ENCODE results near the gene TRAFD1.
"Not testable (repeated sequence)": the region's sequence is repeated elsewhere in the genome, so short reads cannot be mapped to it uniquely, and the experiment has no call there.

The TRAFD1 gene

GRCh38 chr12:112153893-112154219 lies 28.5 kb downstream of the TRAFD1 start:
- no peak for ATAC-seq
- TF ChIP-seq TOX (CRISPR knock-in tag; IDR thresholded peaks at IDR 0.05; ENCODE audit: borderline replicate concordance) = no peak
- TF ChIP-seq, protein P1, sequence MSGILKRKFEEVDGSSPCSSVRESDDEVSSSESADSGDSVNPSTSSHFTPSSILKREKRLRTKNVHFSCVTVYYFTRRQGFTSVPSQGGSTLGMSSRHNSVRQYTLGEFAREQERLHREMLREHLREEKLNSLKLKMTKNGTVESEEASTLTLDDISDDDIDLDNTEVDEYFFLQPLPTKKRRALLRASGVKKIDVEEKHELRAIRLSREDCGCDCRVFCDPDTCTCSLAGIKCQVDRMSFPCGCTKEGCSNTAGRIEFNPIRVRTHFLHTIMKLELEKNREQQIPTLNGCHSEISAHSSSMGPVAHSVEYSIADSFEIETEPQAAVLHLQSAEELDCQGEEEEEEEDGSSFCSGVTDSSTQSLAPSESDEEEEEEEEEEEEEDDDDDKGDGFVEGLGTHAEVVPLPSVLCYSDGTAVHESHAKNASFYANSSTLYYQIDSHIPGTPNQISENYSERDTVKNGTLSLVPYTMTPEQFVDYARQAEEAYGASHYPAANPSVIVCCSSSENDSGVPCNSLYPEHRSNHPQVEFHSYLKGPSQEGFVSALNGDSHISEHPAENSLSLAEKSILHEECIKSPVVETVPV (CRISPR knock-in tag; IDR thresholded peaks at IDR 0.05) = no peak
- TF ChIP-seq GLIS3 (CRISPR knock-in tag; IDR thresholded peaks at IDR 0.05) = no peak

DNA sequence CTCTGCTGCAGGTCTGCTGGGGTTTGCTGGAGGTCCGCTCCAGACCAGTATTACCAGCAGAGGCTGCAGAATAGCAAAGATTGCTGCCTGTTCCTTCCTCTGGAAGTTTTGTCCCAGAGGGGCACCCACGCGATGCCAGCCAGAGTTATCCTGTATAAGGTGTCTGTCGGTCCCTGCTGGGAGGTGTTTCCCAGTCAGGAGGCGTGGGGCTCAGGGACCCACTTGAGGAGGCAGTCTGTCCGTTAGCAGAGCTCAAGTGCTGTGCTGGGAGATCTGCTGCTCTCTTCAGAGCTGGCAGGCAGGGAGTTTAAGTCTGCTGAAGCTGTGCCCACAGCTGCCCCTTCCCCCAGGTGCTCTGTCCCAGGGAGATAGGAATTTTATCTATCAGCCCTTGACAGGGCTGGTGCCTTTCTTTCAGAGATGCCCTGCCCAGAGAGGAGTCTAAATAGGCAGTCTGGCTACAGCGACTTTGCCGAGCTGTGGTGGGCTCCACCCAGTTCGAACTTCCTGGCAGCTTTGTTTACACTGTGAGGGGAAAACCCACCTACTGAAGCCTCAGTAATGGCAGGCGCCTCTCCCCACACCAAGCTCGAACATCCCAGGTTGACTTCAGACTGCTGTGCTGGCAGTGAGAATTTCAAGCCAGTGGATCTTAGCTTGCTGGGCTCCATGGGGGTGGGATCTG lies 33.2 kb downstream of the TRAFD1 start:
- not testable (repeated sequence) for ATAC-seq

- TF ChIP-seq TCF4 (CRISPR knock-in tag; IDR thresholded peaks at IDR 0.05; ENCODE audit: borderline replicate concordance) (no peak), BACH2 (CRISPR knock-in tag; IDR thresholded peaks at IDR 0.05; ENCODE audit: borderline replicate concordance) (no peak), RARB (CRISPR knock-in tag; IDR thresholded peaks at IDR 0.05) (no peak), PPARA (CRISPR knock-in tag; IDR thresholded peaks at IDR 0.05; ENCODE audit: borderline replicate concordance) (no peak), ZFP30 (CRISPR knock-in tag; IDR thresholded peaks at IDR 0.05) (no peak), OSR1 (CRISPR knock-in tag; IDR thresholded peaks at IDR 0.05) (no peak)
- TF ChIP-seq, protein P1 (CRISPR knock-in tag; IDR thresholded peaks at IDR 0.05) = no peak
- ATAC-seq = no peak
Measured at GRCh38 chr12:112159146-112159541, 33.8 kb downstream of the TRAFD1 start.

GRCh38 chr12:112160611-112161010 lies 35.3 kb downstream of the TRAFD1 start:
- no peak for TF ChIP-seq ZNF70 (CRISPR knock-in tag; IDR thresholded peaks at IDR 0.05)
- no peak for TF ChIP-seq ZFP30 (CRISPR knock-in tag; IDR thresholded peaks at IDR 0.05)
- TF ChIP-seq, protein P2, sequence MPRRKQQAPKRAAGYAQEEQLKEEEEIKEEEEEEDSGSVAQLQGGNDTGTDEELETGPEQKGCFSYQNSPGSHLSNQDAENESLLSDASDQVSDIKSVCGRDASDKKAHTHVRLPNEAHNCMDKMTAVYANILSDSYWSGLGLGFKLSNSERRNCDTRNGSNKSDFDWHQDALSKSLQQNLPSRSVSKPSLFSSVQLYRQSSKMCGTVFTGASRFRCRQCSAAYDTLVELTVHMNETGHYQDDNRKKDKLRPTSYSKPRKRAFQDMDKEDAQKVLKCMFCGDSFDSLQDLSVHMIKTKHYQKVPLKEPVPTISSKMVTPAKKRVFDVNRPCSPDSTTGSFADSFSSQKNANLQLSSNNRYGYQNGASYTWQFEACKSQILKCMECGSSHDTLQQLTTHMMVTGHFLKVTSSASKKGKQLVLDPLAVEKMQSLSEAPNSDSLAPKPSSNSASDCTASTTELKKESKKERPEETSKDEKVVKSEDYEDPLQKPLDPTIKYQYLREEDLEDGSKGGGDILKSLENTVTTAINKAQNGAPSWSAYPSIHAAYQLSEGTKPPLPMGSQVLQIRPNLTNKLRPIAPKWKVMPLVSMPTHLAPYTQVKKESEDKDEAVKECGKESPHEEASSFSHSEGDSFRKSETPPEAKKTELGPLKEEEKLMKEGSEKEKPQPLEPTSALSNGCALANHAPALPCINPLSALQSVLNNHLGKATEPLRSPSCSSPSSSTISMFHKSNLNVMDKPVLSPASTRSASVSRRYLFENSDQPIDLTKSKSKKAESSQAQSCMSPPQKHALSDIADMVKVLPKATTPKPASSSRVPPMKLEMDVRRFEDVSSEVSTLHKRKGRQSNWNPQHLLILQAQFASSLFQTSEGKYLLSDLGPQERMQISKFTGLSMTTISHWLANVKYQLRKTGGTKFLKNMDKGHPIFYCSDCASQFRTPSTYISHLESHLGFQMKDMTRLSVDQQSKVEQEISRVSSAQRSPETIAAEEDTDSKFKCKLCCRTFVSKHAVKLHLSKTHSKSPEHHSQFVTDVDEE (CRISPR knock-in tag; IDR thresholded peaks at IDR 0.05) = no peak
- TF ChIP-seq ESRRG (CRISPR knock-in tag; IDR thresholded peaks at IDR 0.05) = no peak
- TF ChIP-seq ARNTL (CRISPR knock-in tag; IDR thresholded peaks at IDR 0.05; ENCODE audit: borderline replicate concordance, low read depth) = no peak
- TF ChIP-seq RARB (CRISPR knock-in tag; IDR thresholded peaks at IDR 0.05) = no peak
- no peak for TF ChIP-seq OSR1 (CRISPR knock-in tag; IDR thresholded peaks at IDR 0.05)
- TF ChIP-seq, protein P3, sequence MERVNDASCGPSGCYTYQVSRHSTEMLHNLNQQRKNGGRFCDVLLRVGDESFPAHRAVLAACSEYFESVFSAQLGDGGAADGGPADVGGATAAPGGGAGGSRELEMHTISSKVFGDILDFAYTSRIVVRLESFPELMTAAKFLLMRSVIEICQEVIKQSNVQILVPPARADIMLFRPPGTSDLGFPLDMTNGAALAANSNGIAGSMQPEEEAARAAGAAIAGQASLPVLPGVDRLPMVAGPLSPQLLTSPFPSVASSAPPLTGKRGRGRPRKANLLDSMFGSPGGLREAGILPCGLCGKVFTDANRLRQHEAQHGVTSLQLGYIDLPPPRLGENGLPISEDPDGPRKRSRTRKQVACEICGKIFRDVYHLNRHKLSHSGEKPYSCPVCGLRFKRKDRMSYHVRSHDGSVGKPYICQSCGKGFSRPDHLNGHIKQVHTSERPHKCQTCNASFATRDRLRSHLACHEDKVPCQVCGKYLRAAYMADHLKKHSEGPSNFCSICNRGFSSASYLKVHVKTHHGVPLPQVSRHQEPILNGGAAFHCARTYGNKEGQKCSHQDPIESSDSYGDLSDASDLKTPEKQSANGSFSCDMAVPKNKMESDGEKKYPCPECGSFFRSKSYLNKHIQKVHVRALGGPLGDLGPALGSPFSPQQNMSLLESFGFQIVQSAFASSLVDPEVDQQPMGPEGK (CRISPR knock-in tag; IDR thresholded peaks at IDR 0.05; ENCODE audit: borderline replicate concordance) = no peak
- no peak for TF ChIP-seq ZFP3 (CRISPR knock-in tag; IDR thresholded peaks at IDR 0.05)
- no peak for TF ChIP-seq CREB5 (CRISPR knock-in tag; IDR thresholded peaks at IDR 0.05; ENCODE audit: low read depth)
- TF ChIP-seq TOX (CRISPR knock-in tag; IDR thresholded peaks at IDR 0.05; ENCODE audit: borderline replicate concordance) = no peak
- TF ChIP-seq ZNF565 (CRISPR knock-in tag; conservative IDR thresholded peaks at IDR 0.05; ENCODE audit: low read depth) = no peak
- no peak for TF ChIP-seq ZC3H10 (CRISPR knock-in tag; IDR thresholded peaks at IDR 0.05)
- TF ChIP-seq, protein P1 (CRISPR knock-in tag; IDR thresholded peaks at IDR 0.05) = no peak
- TF ChIP-seq BACH2 (CRISPR knock-in tag; IDR thresholded peaks at IDR 0.05; ENCODE audit: borderline replicate concordance) = no peak
- no peak for TF ChIP-seq PPARA (CRISPR knock-in tag; IDR thresholded peaks at IDR 0.05; ENCODE audit: borderline replicate concordance)
- no peak for TF ChIP-seq ZNF8 (CRISPR knock-in tag; IDR thresholded peaks at IDR 0.05)
- no peak for TF ChIP-seq CSDC2 (CRISPR knock-in tag; IDR thresholded peaks at IDR 0.05)
- no peak for TF ChIP-seq SNAI2 (CRISPR knock-in tag; IDR thresholded peaks at IDR 0.05)
- TF ChIP-seq, protein P4, sequence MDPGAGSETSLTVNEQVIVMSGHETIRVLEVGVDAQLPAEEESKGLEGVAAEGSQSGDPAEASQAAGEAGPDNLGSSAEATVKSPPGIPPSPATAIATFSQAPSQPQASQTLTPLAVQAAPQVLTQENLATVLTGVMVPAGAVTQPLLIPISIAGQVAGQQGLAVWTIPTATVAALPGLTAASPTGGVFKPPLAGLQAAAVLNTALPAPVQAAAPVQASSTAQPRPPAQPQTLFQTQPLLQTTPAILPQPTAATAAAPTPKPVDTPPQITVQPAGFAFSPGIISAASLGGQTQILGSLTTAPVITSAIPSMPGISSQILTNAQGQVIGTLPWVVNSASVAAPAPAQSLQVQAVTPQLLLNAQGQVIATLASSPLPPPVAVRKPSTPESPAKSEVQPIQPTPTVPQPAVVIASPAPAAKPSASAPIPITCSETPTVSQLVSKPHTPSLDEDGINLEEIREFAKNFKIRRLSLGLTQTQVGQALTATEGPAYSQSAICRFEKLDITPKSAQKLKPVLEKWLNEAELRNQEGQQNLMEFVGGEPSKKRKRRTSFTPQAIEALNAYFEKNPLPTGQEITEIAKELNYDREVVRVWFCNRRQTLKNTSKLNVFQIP (CRISPR knock-in tag; IDR thresholded peaks at IDR 0.05; ENCODE audit: borderline replicate concordance, low read depth) = no peak
- ATAC-seq = no peak
